GM23338 (cell line): Measurements from ENCODE around the gene PRKCG. TPM values are rescaled to one million over a fixed set of nuclear protein-coding genes. Genes with fewer than 3 reads are reported as not detected.

Experiments used
- ATAC-seq: fragments of 200-7000 bp; cut with Tn5 transposase; 3 replicates; pipeline ENCODE4 v1.9.1; 2020
- DNase-seq: peaks from one replicate; pipeline ENCODE4 v3.0.0-alpha.2; 2015; ENCODE audit warnings: low spot score
- H2AFZ ChIP-seq: fragments of 200-600 bp; sonication (generic); 2 replicates; pipeline ENCODE4 v1.8.0; 2016; ENCODE audit warnings: antibody characterized with exemption, mild to moderate bottlenecking, moderate library complexity
- H3F3A ChIP-seq: fragments of 200-600 bp; sonication (generic); replicated peaks from 2 replicates; pipeline ENCODE4 v1.8.0; 2017; ENCODE audit warnings: antibody characterized with exemption, mixed run types, low read depth
- H3K27ac ChIP-seq: fragments of 200-600 bp; sonication (generic); 2 replicates; pipeline ENCODE4 v1.6.1; 2016; ENCODE audit warnings: low read depth
- H3K27me3 ChIP-seq: fragments of 200-600 bp; sonication (generic); 2 replicates; pipeline ENCODE4 v1.8.0; 2016; ENCODE audit warnings: mild to moderate bottlenecking, mixed run types, moderate library complexity; ENCODE audit not compliant: insufficient read depth
- H3K36me3 ChIP-seq: fragments of 200-600 bp; sonication (generic); 2 replicates; pipeline ENCODE4 v1.8.0; 2016; ENCODE audit warnings: mild to moderate bottlenecking; ENCODE audit not compliant: insufficient read depth
- H3K4me1 ChIP-seq: fragments of 200-600 bp; sonication (generic); 2 replicates; pipeline ENCODE4 v1.8.0; 2016; ENCODE audit warnings: mild to moderate bottlenecking, moderate library complexity; ENCODE audit not compliant: insufficient read depth
- H3K4me2 ChIP-seq: fragments of 200-600 bp; sonication (generic); 2 replicates; pipeline ENCODE4 v1.7.1; 2017; ENCODE audit warnings: mixed run types
- H3K4me3 ChIP-seq: fragments of 200-600 bp; sonication (generic); 2 replicates; pipeline ENCODE4 v1.6.1; 2016; ENCODE audit warnings: mixed run types
- H3K79me2 ChIP-seq: fragments of 200-600 bp; sonication (generic); replicated peaks from 2 replicates; pipeline ENCODE4 v1.8.0; 2017; ENCODE audit warnings: mild to moderate bottlenecking; ENCODE audit not compliant: insufficient read depth
- H3K9me2 ChIP-seq: fragments of 200-600 bp; sonication (generic); 2 replicates; pipeline ENCODE4 v1.8.0; 2017; ENCODE audit not compliant: insufficient read depth
- H4K20me1 ChIP-seq: fragments of 200-600 bp; sonication (generic); replicated peaks from 2 replicates; pipeline ENCODE4 v1.8.0; 2017; ENCODE audit warnings: mild to moderate bottlenecking; ENCODE audit not compliant: insufficient read depth
- H3K27ac Mint-ChIP-seq: 2 replicates; pipeline ENCODE4 v1.8.0; 2020; ENCODE audit warnings: inconsistent platforms, mild to moderate bottlenecking, moderate library complexity, mixed read lengths
- H3K27me3 Mint-ChIP-seq: 3 replicates; pipeline ENCODE4 v1.8.0; 2022; ENCODE audit warnings: low read depth, mild to moderate bottlenecking, moderate library complexity, mixed read lengths, inconsistent platforms; ENCODE audit not compliant: insufficient read depth, poor library complexity
- H3K36me3 Mint-ChIP-seq: 3 replicates; pipeline ENCODE4 v1.8.0; 2021; ENCODE audit warnings: low read depth, mild to moderate bottlenecking, inconsistent platforms, moderate library complexity, mixed read lengths
- H3K4me1 Mint-ChIP-seq: 3 replicates; pipeline ENCODE4 v1.8.0; 2020; ENCODE audit warnings: mild to moderate bottlenecking, inconsistent platforms, mixed read lengths
- H3K4me3 Mint-ChIP-seq: 3 replicates; pipeline ENCODE4 v1.8.0; 2021; ENCODE audit warnings: moderate library complexity, mild to moderate bottlenecking, inconsistent platforms, mixed read lengths
- H3K9me3 Mint-ChIP-seq: 3 replicates; pipeline ENCODE4 v1.8.0; 2020; ENCODE audit warnings: moderate library complexity, mild to moderate bottlenecking, inconsistent platforms, mixed read lengths
- CREB1 ChIP-seq: fragments of 250-450 bp; sonication (Bioruptor Pico); IDR thresholded peaks from 2 replicates; pipeline ENCODE4 v1.5.0; 2020; ENCODE audit warnings: low read depth, mild to moderate bottlenecking, moderate library complexity
- EZH2 ChIP-seq: fragments of 200-600 bp; sonication (generic); IDR thresholded peaks from one replicate; pipeline ENCODE4 v1.8.0; 2017; ENCODE audit warnings: antibody characterized with exemption, mild to moderate bottlenecking, low read depth; ENCODE audit not compliant: unreplicated experiment
- EZH2phosphoT487 ChIP-seq: fragments of 200-600 bp; sonication (generic); IDR thresholded peaks from one replicate; pipeline ENCODE4 v1.8.1; 2018; ENCODE audit warnings: antibody characterized with exemption; ENCODE audit not compliant: unreplicated experiment
- NANOG ChIP-seq: IDR thresholded peaks from 2 replicates; pipeline ENCODE4 v1.6.1; 2016; ENCODE audit warnings: antibody characterized with exemption, borderline replicate concordance
- POLR2AphosphoS5 ChIP-seq: IDR thresholded peaks from 2 replicates; pipeline ENCODE4 v1.6.1; 2016; ENCODE audit warnings: antibody characterized with exemption, low read depth
- REST ChIP-seq: IDR thresholded peaks from one replicate; pipeline ENCODE4 v1.6.1; 2018; ENCODE audit warnings: antibody characterized with exemption; ENCODE audit not compliant: unreplicated experiment
- STAT1 ChIP-seq: IDR thresholded peaks from one replicate; pipeline ENCODE4 v1.6.1; 2016; ENCODE audit warnings: antibody characterized with exemption; ENCODE audit not compliant: unreplicated experiment
- ZNF114 ChIP-seq: fragments of 250-450 bp; sonication (Bioruptor Pico); IDR thresholded peaks from 2 replicates; pipeline ENCODE4 v1.5.0; 2020; ENCODE audit warnings: mild to moderate bottlenecking, moderate library complexity
- ZNF331 ChIP-seq: fragments of 250-450 bp; sonication (Bioruptor Pico); IDR thresholded peaks from 2 replicates; pipeline ENCODE4 v1.5.0; 2020; ENCODE audit warnings: low read depth, mild to moderate bottlenecking, moderate library complexity
- ZNF462 ChIP-seq: fragments of 250-450 bp; sonication (Bioruptor Pico); IDR thresholded peaks from 2 replicates; pipeline ENCODE4 v1.5.0; 2020; ENCODE audit warnings: mild to moderate bottlenecking, moderate library complexity
- polyA plus RNA-seq: library from polyadenylated mRNA; unstranded; fragments of >200 nt; fragmentation: Nextera tagmentation; extraction: Ambion mirVana; gene quantifications from 2 replicates; pipeline ENCODE4 v1.2.1, GENCODE V29; 2016
- total RNA-seq: library from RNA; depleted of rRNA; stranded (reverse); fragments of >200 nt; shearing (Covaris generic); gene quantifications from 2 replicates; pipeline ENCODE4 v1.2.3, GENCODE V29; 2014
- TF ChIP-seq, protein P1 (sequence below), 2 experiments: fragments of 200-600 bp in 1 of 2; sonication (generic) in 1 of 2; conservative IDR thresholded peaks; 2 replicates each; pipeline versions ENCODE4 v1.5.1 to v1.6.1; 2016 to 2017; ENCODE audit warnings: antibody characterized with exemption in 2 of 2, low read depth in 2 of 2, mild to moderate bottlenecking in 2 of 2, moderate library complexity in 1 of 2
- TF ChIP-seq, protein P2 (sequence below): IDR thresholded peaks from 2 replicates; pipeline ENCODE4 v1.6.1; 2016; ENCODE audit warnings: antibody characterized with exemption

The PRKCG gene
- total and polyA plus RNA-seq, 2 experiments from 2014 or later, result 15.4 to 15.9 TPM

GRCh38 chr19:53885036-53885435 lies 3.0 kb downstream of the PRKCG start:
- no peaks in the 10 kb centered on the region for H4K20me1 ChIP-seq
- H3K79me2 ChIP-seq, result no peaks in the 10 kb centered on the region
- no peaks in the 10 kb centered on the region for H3K9me3 Mint-ChIP-seq
- H3K36me3 Mint-ChIP-seq, result peaks cover 3% of the 10 kb centered on the region; the same call in 2 of the 3 replicates
- no peak overlapping the region for H2AFZ ChIP-seq
- H3K27me3 ChIP-seq, result peaks cover 11% of the 10 kb centered on the region
- H3K4me3 ChIP-seq, result no peak overlapping the region
- H3K27ac ChIP-seq, result no peak overlapping the region
- ATAC-seq (no peak), DNase-seq (no peak)
- no peaks in the 10 kb centered on the region; the same call in 1 of the 2 replicates for H3K36me3 ChIP-seq
- H3K27me3 Mint-ChIP-seq, result peaks cover 22% of the 10 kb centered on the region
- H3K4me1 ChIP-seq, result peaks cover 33% of the 10 kb centered on the region
- H3K4me3 Mint-ChIP-seq, result no peak overlapping the region
- H3K9me2 ChIP-seq, result no peaks in the 10 kb centered on the region
- H3K27ac Mint-ChIP-seq, result no peak overlapping the region
- peaks cover 15% of the 10 kb centered on the region for H3K4me1 Mint-ChIP-seq
- no peak overlapping the region for H3K4me2 ChIP-seq
- H3F3A ChIP-seq, result peaks cover 31% of the 10 kb centered on the region
- TF ChIP-seq EZH2phosphoT487, result no peak
- TF ChIP-seq POLR2AphosphoS5, result no peak
- TF ChIP-seq ZNF114 (CRISPR knock-in tag), result no peak
- no peak for TF ChIP-seq EZH2
- TF ChIP-seq, protein P1, sequence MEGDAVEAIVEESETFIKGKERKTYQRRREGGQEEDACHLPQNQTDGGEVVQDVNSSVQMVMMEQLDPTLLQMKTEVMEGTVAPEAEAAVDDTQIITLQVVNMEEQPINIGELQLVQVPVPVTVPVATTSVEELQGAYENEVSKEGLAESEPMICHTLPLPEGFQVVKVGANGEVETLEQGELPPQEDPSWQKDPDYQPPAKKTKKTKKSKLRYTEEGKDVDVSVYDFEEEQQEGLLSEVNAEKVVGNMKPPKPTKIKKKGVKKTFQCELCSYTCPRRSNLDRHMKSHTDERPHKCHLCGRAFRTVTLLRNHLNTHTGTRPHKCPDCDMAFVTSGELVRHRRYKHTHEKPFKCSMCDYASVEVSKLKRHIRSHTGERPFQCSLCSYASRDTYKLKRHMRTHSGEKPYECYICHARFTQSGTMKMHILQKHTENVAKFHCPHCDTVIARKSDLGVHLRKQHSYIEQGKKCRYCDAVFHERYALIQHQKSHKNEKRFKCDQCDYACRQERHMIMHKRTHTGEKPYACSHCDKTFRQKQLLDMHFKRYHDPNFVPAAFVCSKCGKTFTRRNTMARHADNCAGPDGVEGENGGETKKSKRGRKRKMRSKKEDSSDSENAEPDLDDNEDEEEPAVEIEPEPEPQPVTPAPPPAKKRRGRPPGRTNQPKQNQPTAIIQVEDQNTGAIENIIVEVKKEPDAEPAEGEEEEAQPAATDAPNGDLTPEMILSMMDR (conservative IDR thresholded peaks at IDR 0.05; ENCODE audit: low read depth in 2 of 2), result no peak
- TF ChIP-seq, protein P2, sequence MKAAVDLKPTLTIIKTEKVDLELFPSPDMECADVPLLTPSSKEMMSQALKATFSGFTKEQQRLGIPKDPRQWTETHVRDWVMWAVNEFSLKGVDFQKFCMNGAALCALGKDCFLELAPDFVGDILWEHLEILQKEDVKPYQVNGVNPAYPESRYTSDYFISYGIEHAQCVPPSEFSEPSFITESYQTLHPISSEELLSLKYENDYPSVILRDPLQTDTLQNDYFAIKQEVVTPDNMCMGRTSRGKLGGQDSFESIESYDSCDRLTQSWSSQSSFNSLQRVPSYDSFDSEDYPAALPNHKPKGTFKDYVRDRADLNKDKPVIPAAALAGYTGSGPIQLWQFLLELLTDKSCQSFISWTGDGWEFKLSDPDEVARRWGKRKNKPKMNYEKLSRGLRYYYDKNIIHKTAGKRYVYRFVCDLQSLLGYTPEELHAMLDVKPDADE, result no peak
- no peak for TF ChIP-seq ZNF331 (CRISPR knock-in tag)
- TF ChIP-seq NANOG, result no peak
- no peak for TF ChIP-seq CREB1
- no peak for TF ChIP-seq REST
- no peak for TF ChIP-seq STAT1
- TF ChIP-seq ZNF462 (CRISPR knock-in tag), result no peak
